Stimulated activated naive CD8-positive, alpha-beta T cell treated with anti-CD3 and anti-CD28 coated beads, Interleukin-15, amount 100 ng/mL, for 72 hours (primary cell): ENCODE measurements around the gene RASGRF2.

Source experiments
- ATAC-seq: fragments of 150-1000 bp; cut with Tn5 transposase; 2 replicates; pipeline ENCODE4 v1.10.0; 2021; ENCODE audit warnings: mild to moderate bottlenecking, moderate library complexity
- DNase-seq, 2 donors: peaks; one replicate each; pipeline ENCODE4 v3.0.0; 2021 to 2022
- H3K27ac Mint-ChIP-seq, 2 donors: one replicate each; pipeline ENCODE4 v1.8.0; 2022; ENCODE audit warnings: mild to moderate bottlenecking in 2 of 2, mixed read lengths in 2 of 2, moderate library complexity in 2 of 2
- H3K27me3 Mint-ChIP-seq: one replicate; pipeline ENCODE4 v1.8.0; 2022; ENCODE audit warnings: mixed read lengths
- H3K4me1 Mint-ChIP-seq: one replicate; pipeline ENCODE4 v1.8.0; 2022; ENCODE audit warnings: mild to moderate bottlenecking, mixed read lengths
- H3K4me3 Mint-ChIP-seq, 2 donors: one replicate each; pipeline ENCODE4 v1.8.0; 2022; ENCODE audit warnings: mild to moderate bottlenecking in 2 of 2, mixed read lengths in 2 of 2, moderate library complexity in 1 of 2
- H3K9me3 Mint-ChIP-seq, 2 donors: one replicate each; pipeline ENCODE4 v1.8.0; 2022; ENCODE audit warnings: mixed read lengths in 2 of 2

RASGRF2 gene

DNA sequence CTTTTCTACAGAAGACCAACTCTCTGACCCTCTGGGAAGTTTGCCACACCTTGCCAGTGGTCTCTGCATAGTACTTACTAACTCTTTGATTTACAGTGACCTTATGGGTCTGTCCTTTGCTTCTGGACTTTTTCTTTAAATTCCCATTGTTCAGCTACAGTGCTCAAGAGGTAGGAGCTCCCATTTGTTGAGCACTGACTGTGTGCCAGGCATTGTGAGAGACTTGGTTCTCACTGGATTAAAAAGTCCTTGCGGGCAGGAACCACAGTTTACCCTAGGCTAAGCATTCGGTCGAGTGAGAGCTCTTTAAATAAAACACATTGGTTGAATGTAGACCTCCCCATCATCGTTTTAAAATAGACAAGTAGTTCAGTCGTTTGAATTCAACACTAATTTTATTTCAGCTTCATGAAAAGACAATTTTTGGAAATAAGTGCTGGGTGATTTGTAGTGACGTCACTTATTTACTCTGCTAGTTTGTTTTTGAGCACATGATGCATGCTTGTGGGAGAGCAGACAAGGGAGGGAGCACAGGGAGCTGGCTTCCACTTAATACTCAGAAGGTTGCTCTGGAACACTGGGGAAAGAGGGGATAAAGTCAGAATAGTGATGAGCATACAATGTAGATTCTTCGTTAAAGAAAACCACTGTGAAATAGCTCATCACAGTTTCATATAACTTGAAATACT lies 27.1 kb downstream of the RASGRF2 start:
- peak overlapping the region in 1 of 2 donors; percentile 46 for H3K4me3 Mint-ChIP-seq
- no peak for ATAC-seq
- H3K27ac Mint-ChIP-seq, result peak overlapping the region in 1 of 2 donors; percentile 85
- no peaks in the 10 kb centered on the region for H3K27me3 Mint-ChIP-seq
- DNase-seq, result no peak
- peaks cover 0 to 3% of the 10 kb centered on the region in 2 donors for H3K9me3 Mint-ChIP-seq
- H3K4me1 Mint-ChIP-seq, result peaks cover 63% of the 10 kb centered on the region

GRCh38 chr5:80988419-80988935 lies 28.3 kb downstream of the RASGRF2 start:
- Mint-ChIP-seq H3K27me3 (no peaks in the 10 kb centered on the region), H3K27ac (peak overlapping the region in 1 of 2 donors; percentile 52), H3K4me1 (peaks cover 65% of the 10 kb centered on the region), H3K4me3 (peak overlapping the region; percentile 18 to 43), H3K9me3 (no peaks in the 10 kb centered on the region)
- DNase-seq, result no peak
- ATAC-seq, result no peak

DNA sequence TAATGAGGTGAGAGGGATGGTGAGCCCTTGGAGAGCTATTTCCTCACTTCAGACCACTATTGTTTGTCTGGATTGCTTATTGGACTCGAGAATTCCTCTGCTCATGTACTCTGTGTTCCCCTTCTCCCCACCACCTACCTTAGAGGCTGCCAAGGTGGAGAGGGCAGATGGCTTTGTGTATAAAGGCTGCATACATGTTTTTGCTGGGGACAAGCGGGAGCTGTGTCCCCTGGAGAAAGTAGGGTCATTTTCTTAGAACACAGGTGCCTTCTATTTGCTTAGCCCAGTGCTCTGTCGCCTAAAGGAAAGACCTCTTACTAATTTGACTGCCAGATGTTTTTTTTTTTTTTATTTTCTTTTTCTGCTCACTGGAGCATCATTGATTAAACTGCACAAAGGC lies 29.7 kb downstream of the RASGRF2 start:
- Mint-ChIP-seq H3K4me3 (no peak overlapping the region), H3K27me3 (no peaks in the 10 kb centered on the region), H3K9me3 (no peaks in the 10 kb centered on the region), H3K27ac (no peak overlapping the region), H3K4me1 (peaks cover 79% of the 10 kb centered on the region)
- ATAC-seq, result no peak
- no peak for DNase-seq

- ATAC-seq (no peak), DNase-seq (no peak)
- Mint-ChIP-seq H3K27ac (no peak overlapping the region), H3K27me3 (no peaks in the 10 kb centered on the region), H3K4me3 (no peak overlapping the region), H3K9me3 (no peaks in the 10 kb centered on the region), H3K4me1 (peaks cover 79% of the 10 kb centered on the region)
These were observed 30.4 kb downstream of the RASGRF2 start for GRCh38 chr5:80990527-80990926.

- Mint-ChIP-seq H3K9me3 (no peaks in the 10 kb centered on the region), H3K27me3 (no peaks in the 10 kb centered on the region), H3K27ac (no peak overlapping the region), H3K4me1 (peaks cover 79% of the 10 kb centered on the region), H3K4me3 (no peak overlapping the region)
- ATAC-seq (no peak), DNase-seq (no peak)
These were observed 30.8 kb downstream of the RASGRF2 start for GRCh38 chr5:80990971-80991370.

DNA sequence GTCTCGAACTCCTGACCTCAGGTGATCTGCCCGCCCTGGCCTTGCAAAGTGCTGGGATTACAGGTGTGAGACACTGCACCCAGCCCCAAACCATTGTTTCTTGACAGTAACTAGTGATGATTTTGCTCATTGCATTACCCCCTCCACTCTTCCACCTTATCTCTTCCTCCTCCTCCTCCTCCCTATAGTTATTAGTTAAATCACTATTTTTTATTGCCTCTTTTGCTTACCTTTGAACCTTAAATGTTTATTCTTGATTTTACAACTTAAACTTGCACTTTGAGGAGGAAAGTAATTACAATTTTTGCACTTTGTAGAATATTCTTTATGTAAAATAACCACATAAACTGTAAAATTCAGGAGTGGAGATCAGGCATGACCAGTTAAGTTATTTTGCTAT lies 35.7 kb downstream of the RASGRF2 start:
- no peaks in the 10 kb centered on the region for H3K9me3 Mint-ChIP-seq
- peaks cover 90% of the 10 kb centered on the region for H3K4me1 Mint-ChIP-seq
- H3K27me3 Mint-ChIP-seq, result no peaks in the 10 kb centered on the region
- DNase-seq, result no peak
- peak overlapping the region; percentile 17 to 31 for H3K27ac Mint-ChIP-seq
- ATAC-seq, result no peak
- peak overlapping the region; percentile 0 to 29 for H3K4me3 Mint-ChIP-seq

- peak overlapping the region; percentile 96 to 100 for H3K27ac Mint-ChIP-seq
- DNase-seq, result peak; percentile 57 to 72
These were observed 38.4 kb downstream of the RASGRF2 start for GRCh38 chr5:80998590-80998979.

DNA sequence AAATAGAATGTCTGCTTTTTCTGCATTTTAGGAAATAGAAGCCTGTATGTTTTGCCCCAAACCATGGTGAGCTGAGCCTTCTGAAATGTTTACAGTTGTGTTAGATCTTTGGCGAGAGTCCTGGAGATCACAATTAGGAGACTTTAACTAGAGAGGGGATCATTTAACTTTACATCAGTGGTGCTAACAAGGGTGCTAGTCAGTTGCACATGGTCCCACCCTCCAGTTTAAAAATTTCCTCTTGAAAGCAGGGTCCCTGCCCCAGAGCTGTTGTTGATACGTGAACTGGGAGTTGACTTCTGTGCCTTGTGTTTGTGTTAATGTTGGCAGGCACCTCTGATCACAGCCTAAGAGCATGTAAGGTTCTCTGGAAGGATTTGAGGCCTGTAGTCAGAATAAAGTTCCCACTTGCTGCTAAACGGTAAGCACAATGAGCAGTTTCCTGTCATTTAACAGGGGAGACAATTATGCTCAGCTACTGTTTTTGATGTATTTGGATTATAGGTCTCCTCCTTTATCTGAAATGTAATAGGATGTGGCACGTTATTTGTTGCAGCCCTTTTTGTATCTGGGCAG lies 43.7 kb downstream of the RASGRF2 start:
- Mint-ChIP-seq H3K27me3 (no peaks in the 10 kb centered on the region), H3K4me3 (peak overlapping the region; percentile 60 to 65), H3K4me1 (peaks cover 84% of the 10 kb centered on the region), H3K9me3 (no peaks in the 10 kb centered on the region), H3K27ac (peak overlapping the region; percentile 62 to 66)
- no peak for DNase-seq
- no peak for ATAC-seq

More at GRCh38 chr5:80998590-80998979, 38.4 kb downstream of the RASGRF2 start:
- peak overlapping the region; percentile 74 to 89 for H3K4me3 Mint-ChIP-seq
- H3K9me3 Mint-ChIP-seq, result no peaks in the 10 kb centered on the region
- H3K27me3 Mint-ChIP-seq, result no peaks in the 10 kb centered on the region
- peaks cover 86% of the 10 kb centered on the region for H3K4me1 Mint-ChIP-seq
- ATAC-seq, result peak; percentile 91

DNA sequence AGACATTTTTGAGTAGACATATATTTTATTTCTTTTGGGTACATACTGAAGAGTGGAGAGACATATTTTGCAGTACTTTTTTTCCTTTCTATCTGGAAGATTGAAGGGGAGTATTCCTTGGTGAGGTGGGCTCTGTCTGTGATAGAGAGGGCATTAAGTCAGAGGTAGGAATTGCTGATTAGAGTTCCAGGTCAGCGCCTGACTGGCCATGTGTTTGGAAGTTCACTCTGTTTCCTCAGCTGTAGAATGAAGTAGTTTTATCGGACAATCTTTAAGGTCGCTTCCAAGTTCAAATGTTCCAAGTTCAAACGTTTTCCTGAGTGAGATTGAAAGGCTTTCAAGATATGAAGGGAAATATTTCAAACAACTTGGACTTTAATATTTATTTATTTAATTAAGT lies 45.5 kb downstream of the RASGRF2 start:
- peak overlapping the region; percentile 55 to 75 for H3K27ac Mint-ChIP-seq
- no peaks in the 10 kb centered on the region for H3K9me3 Mint-ChIP-seq
- peak overlapping the region; percentile 47 to 69 for H3K4me3 Mint-ChIP-seq
- no peak for ATAC-seq
- no peak for DNase-seq
- peaks cover 83% of the 10 kb centered on the region for H3K4me1 Mint-ChIP-seq
- no peaks in the 10 kb centered on the region for H3K27me3 Mint-ChIP-seq

DNA sequence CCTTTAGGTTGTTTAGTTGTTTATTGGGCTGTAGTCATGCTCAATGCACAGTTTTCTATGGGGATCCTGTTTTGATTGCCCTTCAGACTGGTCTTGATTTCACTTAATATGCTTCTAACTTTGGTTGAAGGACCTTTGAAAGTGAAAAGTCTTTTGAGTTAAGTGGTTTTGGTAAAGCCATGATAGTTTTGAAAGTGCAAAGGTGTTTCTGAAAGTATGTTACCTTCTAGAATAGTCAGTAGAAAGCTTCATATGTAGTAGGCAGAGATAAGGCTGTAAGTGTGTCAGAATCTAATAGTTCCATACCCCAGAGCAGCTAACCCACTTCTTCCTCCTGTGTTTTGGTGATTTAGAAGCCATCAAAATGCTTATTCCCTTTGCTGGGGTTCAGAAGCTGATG lies 46.1 kb downstream of the RASGRF2 start:
- H3K4me1 Mint-ChIP-seq, result peaks cover 82% of the 10 kb centered on the region
- ATAC-seq, result peak; percentile 49

DNA sequence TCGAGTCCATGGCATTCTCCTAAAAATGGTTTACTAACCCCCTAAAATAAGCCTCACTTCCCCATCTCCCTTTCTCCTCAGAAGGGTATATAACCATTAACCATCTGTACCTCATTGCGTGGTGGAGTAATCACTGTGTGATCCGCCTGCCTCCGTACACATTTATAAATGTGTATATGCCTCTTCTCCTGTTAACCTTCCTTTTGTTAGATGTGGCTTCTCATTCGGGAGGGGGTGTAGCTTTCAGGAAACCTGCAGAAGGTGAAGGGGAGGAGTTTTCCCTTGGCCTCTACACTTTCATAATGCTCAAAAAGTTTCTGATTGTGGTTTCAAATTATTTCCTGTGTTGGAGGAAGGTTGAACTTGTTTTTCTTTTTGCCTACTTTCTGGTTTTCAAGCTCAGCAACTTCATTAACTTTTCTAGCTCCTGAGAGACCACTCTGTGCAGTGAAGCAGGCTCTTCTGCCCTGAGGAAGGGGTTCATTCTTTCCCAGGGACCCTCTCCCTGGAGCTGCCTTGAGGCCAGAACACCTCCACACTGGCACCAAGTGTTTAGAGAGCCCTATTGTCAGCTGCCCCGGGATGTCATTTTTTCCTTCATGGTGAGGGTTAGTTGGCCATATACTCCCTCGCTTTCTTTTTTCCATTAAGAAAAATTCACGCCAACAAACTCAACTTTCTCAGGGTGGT lies 46.9 kb downstream of the RASGRF2 start:
- ATAC-seq, result peak; percentile 87
- no peaks in the 10 kb centered on the region for H3K27me3 Mint-ChIP-seq
- H3K27ac Mint-ChIP-seq, result peak overlapping the region; percentile 91 to 96
- H3K4me1 Mint-ChIP-seq, result peaks cover 79% of the 10 kb centered on the region
- DNase-seq, result peak; percentile 56 to 71
- no peaks in the 10 kb centered on the region for H3K9me3 Mint-ChIP-seq
- H3K4me3 Mint-ChIP-seq, result peak overlapping the region; percentile 72 to 83

More for the DNA sequence above, 46.1 kb downstream of the RASGRF2 start:
- Mint-ChIP-seq H3K27ac (peak overlapping the region; percentile 91 to 96), H3K4me3 (peak overlapping the region; percentile 72 to 83), H3K27me3 (no peaks in the 10 kb centered on the region), H3K9me3 (no peaks in the 10 kb centered on the region)
- no peak for DNase-seq

DNA sequence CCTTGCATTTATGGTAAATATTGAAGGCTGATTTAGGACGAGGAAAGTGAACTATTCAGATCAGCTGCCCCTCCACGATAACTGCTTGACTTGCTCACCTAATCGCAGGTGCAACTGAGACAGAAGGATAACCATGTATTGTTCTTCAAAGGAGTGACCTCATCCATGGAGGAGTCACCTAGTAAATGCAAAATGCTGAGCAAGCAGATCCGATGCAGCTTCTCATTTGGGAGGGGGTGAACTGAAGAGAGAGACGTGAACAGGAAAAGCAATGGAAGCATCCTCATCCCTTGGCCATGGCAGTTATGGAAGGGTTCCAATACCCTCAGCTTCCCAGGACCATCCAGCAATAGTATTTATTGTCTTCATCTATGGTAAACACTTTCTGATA lies 47.5 kb downstream of the RASGRF2 start:
- peaks cover 0 to 3% of the 10 kb centered on the region in 2 donors for H3K9me3 Mint-ChIP-seq
- peak overlapping the region; percentile 72 to 83 for H3K4me3 Mint-ChIP-seq
- no peak for DNase-seq
- H3K27ac Mint-ChIP-seq, result peak overlapping the region; percentile 91 to 96
- H3K4me1 Mint-ChIP-seq, result peaks cover 79% of the 10 kb centered on the region
- no peaks in the 10 kb centered on the region for H3K27me3 Mint-ChIP-seq
- ATAC-seq, result peak; percentile 61

DNA sequence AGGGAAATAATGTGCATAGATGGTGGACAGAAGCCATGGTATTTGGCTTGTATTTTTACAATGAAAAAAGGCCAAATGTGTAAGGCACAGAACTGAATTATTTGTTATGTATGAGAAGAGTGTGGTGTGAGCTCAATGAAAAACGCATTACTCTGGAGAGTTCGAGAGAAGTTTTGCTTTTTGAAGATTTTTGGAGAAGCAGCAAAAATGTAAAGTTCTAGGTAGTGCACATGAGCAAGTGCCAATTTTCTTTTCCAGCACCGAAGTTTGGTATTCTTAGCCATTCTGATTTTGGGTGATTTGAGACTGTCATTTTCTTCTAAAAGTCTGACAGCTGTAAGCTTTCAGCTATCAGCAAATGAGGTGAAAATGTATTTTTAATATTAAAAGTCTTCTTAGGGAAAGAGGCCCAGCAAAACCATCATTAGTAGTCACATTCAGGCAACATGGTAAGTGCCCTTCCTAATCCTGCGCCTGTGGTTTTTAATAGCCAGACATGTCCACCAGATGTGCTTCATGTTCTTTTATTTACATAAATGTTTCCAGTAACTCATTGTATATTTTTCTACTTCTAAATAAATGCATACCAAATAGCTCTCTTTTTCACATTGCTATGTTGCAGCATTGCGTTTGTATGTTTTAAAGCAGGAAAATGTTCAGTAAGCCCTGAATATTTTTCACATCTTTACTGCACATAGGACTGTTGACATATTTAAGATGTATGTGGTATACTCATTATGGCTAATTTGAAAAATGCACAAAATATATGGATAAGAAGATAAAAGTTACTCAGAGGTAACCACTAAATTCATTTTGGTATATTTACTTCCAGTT lies 50.4 kb downstream of the RASGRF2 start:
- Mint-ChIP-seq H3K27ac (peak overlapping the region in 1 of 2 donors; percentile 68), H3K4me3 (no peak overlapping the region), H3K4me1 (peaks cover 76% of the 10 kb centered on the region), H3K9me3 (peaks cover 0 to 12% of the 10 kb centered on the region in 2 donors), H3K27me3 (no peaks in the 10 kb centered on the region)
- no peak for ATAC-seq
- DNase-seq, result no peak

DNA sequence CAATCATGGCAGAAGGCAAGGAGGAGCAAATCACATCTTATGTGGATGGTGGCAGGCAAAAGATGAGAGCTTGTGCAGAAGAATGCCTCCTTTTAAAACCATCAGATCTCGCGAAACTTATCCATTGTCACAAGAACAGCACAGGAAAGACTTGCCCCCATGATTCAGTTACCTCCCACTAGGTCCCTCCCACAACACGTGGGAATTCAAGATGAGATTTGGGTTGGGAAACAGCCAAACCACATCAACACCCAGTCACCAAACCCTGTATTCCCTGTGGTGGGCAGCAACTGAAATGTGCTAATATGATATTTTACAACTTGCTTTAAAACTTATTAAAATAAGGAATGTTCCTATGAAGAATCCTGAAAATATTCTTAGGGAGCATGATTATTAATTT lies 54.2 kb downstream of the RASGRF2 start:
- H3K4me3 Mint-ChIP-seq, result no peak overlapping the region
- no peak overlapping the region for H3K27ac Mint-ChIP-seq
- ATAC-seq (no peak), DNase-seq (no peak)
- peaks cover 0 to 12% of the 10 kb centered on the region in 2 donors for H3K9me3 Mint-ChIP-seq
- no peaks in the 10 kb centered on the region for H3K27me3 Mint-ChIP-seq
- peaks cover 84% of the 10 kb centered on the region for H3K4me1 Mint-ChIP-seq

DNA sequence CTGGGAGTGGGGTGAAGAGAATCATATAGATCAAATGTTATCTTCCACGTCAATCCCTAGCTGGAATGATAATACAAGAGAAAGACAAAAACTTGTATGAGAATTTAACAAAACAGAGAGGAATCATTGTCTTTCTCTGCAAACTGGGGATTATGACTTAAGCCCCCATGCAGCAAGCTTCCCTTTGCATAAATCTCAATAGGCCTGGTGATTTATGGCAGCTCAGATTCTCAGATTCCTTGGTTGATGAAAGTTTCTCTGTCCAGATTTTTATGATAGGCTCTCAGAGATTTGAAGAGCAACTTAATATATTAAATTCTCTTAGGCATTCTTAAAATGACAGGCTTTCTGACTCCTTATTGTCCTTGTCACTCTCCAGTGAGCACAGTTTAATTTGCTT lies 56.0 kb downstream of the RASGRF2 start:
- ATAC-seq (no peak), DNase-seq (no peak)
- Mint-ChIP-seq H3K9me3 (peaks cover 0 to 12% of the 10 kb centered on the region in 2 donors), H3K27ac (no peak overlapping the region), H3K4me1 (peaks cover 88% of the 10 kb centered on the region), H3K27me3 (no peaks in the 10 kb centered on the region), H3K4me3 (no peak overlapping the region)
